GM12878 (cell line): ENCODE results near the gene SLC36A3. TPM values are rescaled to one million over a fixed set of nuclear protein-coding genes. Genes with fewer than 3 reads are reported as not detected.
A peak's percentile ranks its signal among the peaks of the same experiment; 100 is the strongest.

ENCODE experiments used
- ATAC-seq: fragments of 200-7000 bp; cut with Tn5 transposase; 3 replicates; pipeline ENCODE4 v1.9.1; 2020; ENCODE audit warnings: mild to moderate bottlenecking, moderate library complexity
- BruUV-seq: library from RNA; stranded (reverse); fragments of 400-500 nt; replicated peaks from 2 replicates; lab custom pipeline; 2021; lab: Mats Ljungman, UMichigan
- CTCF ChIA-PET: fragments of 300-600 bp; sonication (Branson Sonifier 250); formaldehyde crosslinking; extraction: SDS; loops from one replicate; lab custom pipeline; 2021; ENCODE audit warnings: inconsistent platforms; lab: Yijun Ruan, JAX
- POLR2A ChIA-PET: fragments of 350-600 bp; formaldehyde crosslinking; extraction: SDS; loops from one replicate; lab custom pipeline; 2021; ENCODE audit warnings: inconsistent platforms; lab: Charles Lee
- RAD21 ChIA-PET: fragments of 300-600 bp; sonication (Branson Sonifier 250); formaldehyde crosslinking; loops from one replicate; lab custom pipeline; 2023; ENCODE audit warnings: antibody characterized with exemption; ENCODE audit not compliant: unreplicated experiment; lab: Charles Lee
- SMC1A ChIA-PET: fragments of 300-600 bp; sonication (Branson Sonifier 250); formaldehyde crosslinking; loops from one replicate; lab custom pipeline; 2023; ENCODE audit not compliant: unreplicated experiment, uncharacterized antibody; lab: Charles Lee
- DNase-seq: peaks from one replicate; pipeline ENCODE4 v3.0.0-alpha.2; 2011; ENCODE audit warnings: low read depth, low spot score
- FAIRE-seq: peaks from 3 replicates; lab custom pipeline; 2011; peaks lifted over from hg19 to GRCh38; lab: Jason Lieb, UNC
- H2AFZ ChIP-seq: 2 replicates; pipeline ENCODE4 v1.6.0; 2011; ENCODE audit warnings: low read depth, low read length, control low read depth; ENCODE audit not compliant: control insufficient read depth
- H3K27ac ChIP-seq: 2 replicates; pipeline ENCODE4 v1.5.1; 2011; ENCODE audit warnings: control low read depth; ENCODE audit not compliant: control insufficient read depth, insufficient read depth
- H3K27me3 ChIP-seq, 2 experiments: replicated peaks in 1 of 2; 2 replicates each; pipeline versions ENCODE4 v1.6.0 to v1.6.1; 2011; ENCODE audit warnings: low read length in 1 of 2; ENCODE audit not compliant: control insufficient read depth in 2 of 2, insufficient read depth in 2 of 2
- H3K36me3 ChIP-seq, 2 experiments: 2 replicates each; pipeline ENCODE4 v1.5.1; 2011; ENCODE audit warnings: low read length in 1 of 2; ENCODE audit not compliant: control insufficient read depth in 2 of 2, insufficient read depth in 2 of 2
- H3K4me1 ChIP-seq: 2 replicates; pipeline ENCODE4 v1.6.1; 2011; ENCODE audit warnings: mild to moderate bottlenecking, low read length, moderate library complexity, mixed read lengths; ENCODE audit not compliant: control insufficient read depth, insufficient read depth
- H3K4me2 ChIP-seq: 2 replicates; pipeline ENCODE4 v1.6.0; 2011; ENCODE audit warnings: control low read depth; ENCODE audit not compliant: control insufficient read depth, insufficient read depth
- H3K4me3 ChIP-seq: fragments of 200-600 bp; sonication (generic); 2 replicates; pipeline ENCODE4 v1.5.1; 2016
- H3K79me2 ChIP-seq: 2 replicates; pipeline ENCODE4 v1.6.0; 2011; ENCODE audit warnings: low read length; ENCODE audit not compliant: control insufficient read depth, insufficient read depth
- H3K9ac ChIP-seq: 2 replicates; pipeline ENCODE4 v1.8.0; 2011; ENCODE audit warnings: low read length, control low read depth, mixed read lengths; ENCODE audit not compliant: control insufficient read depth, insufficient read depth
- H3K9me3 ChIP-seq: replicated peaks from 3 replicates; pipeline ENCODE4 v1.5.1; 2011; ENCODE audit warnings: mild to moderate bottlenecking, low read length; ENCODE audit not compliant: control insufficient read depth, insufficient read depth
- H4K20me1 ChIP-seq: 2 replicates; pipeline ENCODE4 v1.6.0; 2011; ENCODE audit not compliant: control insufficient read depth, insufficient read depth
- ATF7 ChIP-seq: fragments of 450-650 bp; IDR thresholded peaks from 2 replicates; pipeline ENCODE4 v1.6.1; 2016; ENCODE audit warnings: low read depth, mild to moderate bottlenecking
- BACH1 ChIP-seq: fragments of 450-650 bp; IDR thresholded peaks from 2 replicates; pipeline ENCODE4 v1.6.1; 2017; ENCODE audit warnings: mild to moderate bottlenecking, borderline replicate concordance
- BCLAF1 ChIP-seq: fragments of 450-650 bp; IDR thresholded peaks from 2 replicates; pipeline ENCODE4 v1.6.1; 2017; ENCODE audit warnings: antibody characterized with exemption, mild to moderate bottlenecking, moderate library complexity
- CHD1 ChIP-seq: IDR thresholded peaks from 2 replicates; pipeline ENCODE4 v1.6.1; 2012; ENCODE audit warnings: low read depth, low read length, improper control_type of control experiment
- CHD4 ChIP-seq: fragments of 200-600 bp; sonication (generic); IDR thresholded peaks from 2 replicates; pipeline ENCODE4 v1.6.1; 2016; ENCODE audit warnings: mild to moderate bottlenecking
- HSF1 ChIP-seq: fragments of 150-350 bp; IDR thresholded peaks from 2 replicates; pipeline ENCODE4 v1.6.1; 2014; ENCODE audit warnings: mild to moderate bottlenecking, low read depth, low read length
- PML ChIP-seq: IDR thresholded peaks from 2 replicates; pipeline ENCODE4 v1.6.1; 2012; ENCODE audit warnings: low read length, inconsistent platforms
- POLR2AphosphoS5 ChIP-seq: IDR thresholded peaks from 2 replicates; pipeline ENCODE4 v1.6.1; 2011; ENCODE audit warnings: mild to moderate bottlenecking, low read length, inconsistent platforms
- RBBP5 ChIP-seq: fragments of 200-600 bp; sonication (generic); conservative IDR thresholded peaks from 2 replicates; pipeline ENCODE4 v1.6.1; 2016
- SIX5 ChIP-seq: IDR thresholded peaks from 2 replicates; pipeline ENCODE4 v1.6.1; 2011; ENCODE audit warnings: mild to moderate bottlenecking, low read depth, low read length, moderate library complexity; ENCODE audit not compliant: severe bottlenecking
- SREBF2 ChIP-seq: IDR thresholded peaks from 2 replicates; pipeline ENCODE4 v1.6.1; 2012; ENCODE audit warnings: mild to moderate bottlenecking, low read length
- ZBTB40 ChIP-seq: fragments of 450-650 bp; IDR thresholded peaks from 2 replicates; pipeline ENCODE4 v1.6.1; 2016; ENCODE audit warnings: mild to moderate bottlenecking, moderate library complexity, borderline replicate concordance
- ZNF217 ChIP-seq: fragments of 450-650 bp; IDR thresholded peaks from 2 replicates; pipeline ENCODE4 v1.6.1; 2017; ENCODE audit warnings: antibody characterized with exemption, mild to moderate bottlenecking
- WGBS: methylation state at CpG from one replicate; pipeline ENCODE4 v1.1.6; 2016; ENCODE audit warnings: low lambda C conversion rate; ENCODE audit not compliant: insufficient replicate concordance, insufficient coverage; ENCODE audit errors: missing lambda C conversion rate; 5-methylcytosine and 5-hydroxymethylcytosine counted together
- in situ Hi-C: fragments of 300-500 bp; cut with MboI; formaldehyde crosslinking; loops from 9 replicates; pipeline ENCODE4 v1.14.3; 2018; ENCODE audit warnings: mixed read lengths
- intact Hi-C: fragments of 100-400 bp; cut with micrococcal nuclease; formaldehyde crosslinking; loops from one replicate; pipeline ENCODE4 v1.14.2; 2022; ENCODE audit not compliant: unreplicated experiment
- polyA plus RNA-seq, 11 experiments: library from polyadenylated mRNA; depleted of rRNA in 4 of 11; unstranded in 6 of 11; stranded (reverse) in 5 of 11; fragments of >200 nt; fragmentation: Nextera tagmentation in 4 of 11; fragmentation: Illumina TruSeq in 1 of 11; extraction: Ambion mirVana in 4 of 11; extraction: Trizol in 1 of 11; gene quantifications; 1 replicate in 1 of 11; 2 replicates in 10 of 11; pipeline versions ENCODE4 v1.2.1 to v1.2.3, GENCODE V29; 2011 to 2016; ENCODE audit warnings: inconsistent platforms in 2 of 11, missing spikeins in 2 of 11, low read depth in 1 of 11
- total RNA-seq, 4 experiments: library from RNA; depleted of rRNA in 3 of 4; stranded (reverse); fragments of >200 nt in 3 of 4; fragmentation: Illumina TruSeq in 1 of 4; extraction: Trizol in 1 of 4; gene quantifications; 2 replicates each; pipeline versions ENCODE4 v1.2.1 to v1.2.3, GENCODE V29; 2013 to 2021
- TF ChIP-seq, protein P1 (sequence below): fragments of 450-650 bp; IDR thresholded peaks from 2 replicates; pipeline ENCODE4 v1.6.1; 2017; ENCODE audit warnings: low read depth, mild to moderate bottlenecking, moderate library complexity

Gene SLC36A3
- total and polyA plus RNA-seq, 10 of the 15 experiments (the other 5 are each of a cell fraction or from before 2014, with no cell fraction given) = 0.03 TPM; not detected in 9

GRCh38 chr5:151238303-151238741 lies 65.2 kb downstream of the SLC36A3 start:
- ChIA-PET POLR2A (interaction anchor here (0.8 to 10.2 kb wide), 14 partner anchors 10 to 156 kb away, joined by 3 to 290 read pairs (median 6); partner anchors contain the start of genes ANXA6, CCDC69 and GM2A), SMC1A (interaction anchor here (0.7 to 11.1 kb wide), 27 partner anchors 13 to 233 kb away, joined by 3 to 325 read pairs (median 5); partner anchors contain the start of genes ANXA6, CCDC69, GM2A and TNIP1), CTCF (interaction anchor here (0.8 to 9.9 kb wide), 30 partner anchors 9 to 190 kb away, joined by 3 to 293 read pairs (median 6); partner anchors contain the start of genes ANXA6, CCDC69 and GM2A), RAD21 (interaction anchor here (0.8 to 7.0 kb wide), 33 partner anchors 9 to 186 kb away, joined by 3 to 105 read pairs (median 8); partner anchors contain the start of genes ANXA6, CCDC69 and GM2A)
- Histone ChIP-seq H3K27ac (peak overlapping the region; percentile 82), H3K4me2 (peak overlapping the region; percentile 96), H3K4me1 (peaks cover 68% of the 10 kb centered on the region), H3K9ac (peak overlapping the region; percentile 77), H4K20me1 (no peaks in the 10 kb centered on the region), H3K36me3 (no peaks in the 10 kb centered on the region), H3K79me2 (no peaks in the 10 kb centered on the region; the same call in none of the 2 replicates), H3K9me3 (no peaks in the 10 kb centered on the region; the same call in 1 of the 3 replicates), H3K27me3 (no peaks in the 10 kb centered on the region), H2AFZ (peak overlapping the region; percentile 84), H3K4me3 (peak overlapping the region; percentile 66; the same call in 1 of the 2 replicates)
- peak; percentile 73 for ATAC-seq
- in situ Hi-C loops = no loop called here
- no peak for DNase-seq
- no peak for FAIRE-seq
- WGBS = 6% methylated on average over 14 of the region's 14 CpGs
- no TSS peak for BruUV-seq
- intact Hi-C loops = loop anchor here (1.0 to 2.0 kb wide), 3 partner anchors 14 to 112 kb away; no protein-coding TSS in a partner anchor
- TF ChIP-seq BCLAF1 (no peak), CHD4 (no peak), SIX5 (no peak), HSF1 (no peak), SREBF2 (no peak), POLR2AphosphoS5 (no peak), BACH1 (no peak), ATF7 (peak; percentile 57), PML (0 out of 2 replicates have a peak, but pooled peaks have one; percentile 20), ZNF217 (no peak), CHD1 (no peak), ZBTB40 (no peak), RBBP5 (no peak)
- TF ChIP-seq, protein P1, sequence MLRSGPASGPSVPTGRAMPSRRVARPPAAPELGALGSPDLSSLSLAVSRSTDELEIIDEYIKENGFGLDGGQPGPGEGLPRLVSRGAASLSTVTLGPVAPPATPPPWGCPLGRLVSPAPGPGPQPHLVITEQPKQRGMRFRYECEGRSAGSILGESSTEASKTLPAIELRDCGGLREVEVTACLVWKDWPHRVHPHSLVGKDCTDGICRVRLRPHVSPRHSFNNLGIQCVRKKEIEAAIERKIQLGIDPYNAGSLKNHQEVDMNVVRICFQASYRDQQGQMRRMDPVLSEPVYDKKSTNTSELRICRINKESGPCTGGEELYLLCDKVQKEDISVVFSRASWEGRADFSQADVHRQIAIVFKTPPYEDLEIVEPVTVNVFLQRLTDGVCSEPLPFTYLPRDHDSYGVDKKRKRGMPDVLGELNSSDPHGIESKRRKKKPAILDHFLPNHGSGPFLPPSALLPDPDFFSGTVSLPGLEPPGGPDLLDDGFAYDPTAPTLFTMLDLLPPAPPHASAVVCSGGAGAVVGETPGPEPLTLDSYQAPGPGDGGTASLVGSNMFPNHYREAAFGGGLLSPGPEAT = peak; percentile 51; the same call in 1 of the 2 replicates
